ENCODE results near the gene ALPP. TPM values are rescaled to one million over a fixed set of nuclear protein-coding genes. Genes with fewer than 3 reads are reported as not detected.
"Not testable (repeated sequence)": the region's sequence is repeated elsewhere in the genome, so short reads cannot be mapped to it uniquely, and the experiment has no call there.

ALPP gene
- total and polyA plus RNA-seq, 2 donors (not counting 1 experiment from before 2014, with no cell fraction given) = not detected

- H3K4me3 ChIP-seq (ENCODE audit: control extremely low read depth in 1 of 5, extremely low read depth in 1 of 5, insufficient read depth in 1 of 5, low read depth in 2 of 5, low read length in 4 of 5) = peak overlapping the region in 3 of 5 experiments; percentile 36 to 52 (median 40)
- ATAC-seq (ENCODE audit: low read depth) = no peak
- peaks cover 10% of the 10 kb centered on the region in 2 donors for H3K4me1 ChIP-seq (ENCODE audit: control insufficient read depth in 2 of 2, insufficient read depth in 2 of 2, low read length in 2 of 2)
- peak overlapping the region; percentile 75 for H2AFZ ChIP-seq (ENCODE audit: insufficient read depth, low read depth, low read length, poor library complexity, severe bottlenecking)
- H3K4me2 ChIP-seq (replicated peaks; ENCODE audit: low read depth, low read length, poor library complexity, severe bottlenecking) = peak overlapping the region; percentile 80
- H3K27me3 ChIP-seq (replicated peaks in 1 of 4; ENCODE audit: control extremely low read depth in 1 of 4, control insufficient read depth in 3 of 4, insufficient read depth in 4 of 4, low read length in 3 of 4) = peaks cover 0 to 2% (median 0%) of the 10 kb centered on the region in 4 experiments
- H3K9ac ChIP-seq (ENCODE audit: low read length) = peak overlapping the region; percentile 54
- no peak overlapping the region for H3K27ac ChIP-seq (ENCODE audit: low read length in 2 of 2)
- 10% methylated on average over 13 of the region's 14 CpGs for WGBS (ENCODE audit: insufficient coverage)
- TF ChIP-seq CTCF (IDR thresholded peaks at IDR 0.05) = no peak
- no peak for TF ChIP-seq EZH2 (IDR thresholded peaks at IDR 0.05; ENCODE audit: borderline replicate concordance, insufficient read depth, low read depth, low read length, poor library complexity, severe bottlenecking)
- H3K36me3 ChIP-seq (replicated peaks in 1 of 2; ENCODE audit: control extremely low read depth in 1 of 2, control insufficient read depth in 1 of 2, extremely low read depth in 1 of 2, insufficient read depth in 2 of 2, low read length in 1 of 2) = no peaks in the 10 kb centered on the region
- Mint-ChIP-seq H3K9me3 (ENCODE audit: insufficient read depth) (no peaks in the 10 kb centered on the region), H3K27ac (no peak overlapping the region), H3K4me1 (peaks cover 13% of the 10 kb centered on the region), H3K27me3 (peaks cover 3% of the 10 kb centered on the region), H3K4me3 (peak overlapping the region; percentile 82)
- peaks cover 0 to 14% (median 0%) of the 10 kb centered on the region in 3 donors for H3K9me3 ChIP-seq (ENCODE audit: control extremely low read depth in 1 of 3, control insufficient read depth in 2 of 3, insufficient read depth in 1 of 3, low read length in 2 of 3)
- intact Hi-C loops (cut with micrococcal nuclease) = no loop called here
- ChIA-PET POLR2A (no interaction called here), CTCF (no interaction called here)
- no peaks in the 10 kb centered on the region for H3K79me2 ChIP-seq (ENCODE audit: control insufficient read depth, insufficient read depth, low read length)
- H4K20me1 ChIP-seq (ENCODE audit: control insufficient read depth, insufficient read depth, low read length, poor library complexity, severe bottlenecking) = no peaks in the 10 kb centered on the region
- no peak for DNase-seq
These were observed 14.6 kb upstream of the ALPP start for GRCh38 chr2:232363784-232364615.

GRCh38 chr2:232364806-232365594 is 13.6 kb upstream of the ALPP start:
- DNase-seq; H3K27ac ChIP-seq (ENCODE audit: low read length in 2 of 2); CTCF ChIA-PET; H3K27me3 ChIP-seq (replicated peaks in 1 of 4; ENCODE audit: control extremely low read depth in 1 of 4, control insufficient read depth in 3 of 4, insufficient read depth in 4 of 4, low read length in 3 of 4); H2AFZ ChIP-seq (ENCODE audit: insufficient read depth, low read depth, low read length, poor library complexity, severe bottlenecking); H3K36me3 ChIP-seq (replicated peaks in 1 of 2; ENCODE audit: control extremely low read depth in 1 of 2, control insufficient read depth in 1 of 2, extremely low read depth in 1 of 2, insufficient read depth in 2 of 2, low read length in 1 of 2); H3K4me3 ChIP-seq (ENCODE audit: control extremely low read depth in 1 of 5, extremely low read depth in 1 of 5, insufficient read depth in 1 of 5, low read depth in 2 of 5, low read length in 4 of 5); H3K79me2 ChIP-seq (ENCODE audit: control insufficient read depth, insufficient read depth, low read length); intact Hi-C loops (cut with micrococcal nuclease); H3K9ac ChIP-seq (ENCODE audit: low read length); H3K27ac Mint-ChIP-seq; H3K9me3 Mint-ChIP-seq (ENCODE audit: insufficient read depth); ATAC-seq (ENCODE audit: low read depth); H4K20me1 ChIP-seq (ENCODE audit: control insufficient read depth, insufficient read depth, low read length, poor library complexity, severe bottlenecking); H3K27me3 Mint-ChIP-seq; H3K4me2 ChIP-seq (replicated peaks; ENCODE audit: low read depth, low read length, poor library complexity, severe bottlenecking); POLR2A ChIA-PET: not testable (repeated sequence)
- Histone ChIP-seq H3K4me1 (ENCODE audit: control insufficient read depth in 2 of 2, insufficient read depth in 2 of 2, low read length in 2 of 2) (peaks cover 10% of the 10 kb centered on the region in 2 donors), H3K9me3 (ENCODE audit: control extremely low read depth in 1 of 3, control insufficient read depth in 2 of 3, insufficient read depth in 1 of 3, low read length in 2 of 3) (peaks cover 0 to 14% (median 0%) of the 10 kb centered on the region in 3 donors)
- Mint-ChIP-seq H3K4me1 (peaks cover 13% of the 10 kb centered on the region), H3K4me3 (peak overlapping the region; percentile 26)
- 75% methylated on average over 9 of the region's 18 CpGs for WGBS (ENCODE audit: insufficient coverage)
